LNCAP (cell line): ENCODE measurements around the gene CTPS1.

ENCODE experiments used
- CTCF ChIP-seq: fragments of 450-650 bp; IDR thresholded peaks from 2 replicates; pipeline ENCODE4 v1.5.1; 2017; ENCODE audit warnings: mild to moderate bottlenecking

CTPS1 gene

DNA sequence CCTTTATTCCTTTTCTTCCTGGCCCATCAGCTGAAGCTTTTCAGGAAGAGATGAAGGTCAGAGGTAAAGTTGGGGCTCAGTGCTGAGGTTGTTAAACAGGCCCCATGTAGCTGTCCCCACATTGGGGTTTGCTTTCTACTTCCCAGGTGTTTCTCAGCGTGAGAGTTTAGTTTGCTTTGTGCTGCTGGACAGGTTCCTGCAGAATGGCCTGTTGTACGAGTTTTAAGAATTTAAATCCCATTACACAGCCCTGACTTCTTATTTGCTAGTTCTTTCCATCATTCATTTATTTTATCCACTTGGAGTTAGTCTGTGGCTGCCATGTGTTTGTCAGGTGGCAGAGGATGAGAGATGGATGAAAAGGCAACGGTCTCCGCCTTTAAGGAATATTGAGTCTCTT, 19.2 kb downstream of the CTPS1 start:
- TF ChIP-seq CTCF: no peak

DNA sequence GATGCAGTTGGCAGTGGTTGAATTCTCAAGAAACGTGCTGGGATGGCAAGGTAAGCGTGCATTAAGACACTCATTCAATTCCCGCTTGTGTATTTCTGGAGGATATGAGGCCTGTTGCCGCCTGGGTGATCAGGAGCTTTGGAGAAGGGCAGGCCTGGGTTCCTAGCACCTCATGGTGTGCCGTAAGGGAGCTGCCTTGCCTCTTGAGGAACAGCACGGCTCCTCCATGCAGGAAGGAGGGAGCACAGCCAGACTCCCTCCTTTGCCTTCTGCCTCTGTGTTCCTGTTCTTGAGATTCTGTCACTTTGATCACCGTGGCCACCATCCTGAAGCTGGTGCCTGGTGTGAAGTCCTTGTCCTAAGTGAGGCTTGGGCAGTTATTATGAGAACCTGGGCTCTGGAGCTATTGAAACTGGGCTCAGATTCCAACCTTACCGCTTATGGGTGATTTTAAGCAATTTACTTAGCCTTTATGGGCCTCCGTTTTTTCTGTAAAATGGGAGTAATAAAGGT, 23.7 kb downstream of the CTPS1 start:
- TF ChIP-seq CTCF: no peak

DNA sequence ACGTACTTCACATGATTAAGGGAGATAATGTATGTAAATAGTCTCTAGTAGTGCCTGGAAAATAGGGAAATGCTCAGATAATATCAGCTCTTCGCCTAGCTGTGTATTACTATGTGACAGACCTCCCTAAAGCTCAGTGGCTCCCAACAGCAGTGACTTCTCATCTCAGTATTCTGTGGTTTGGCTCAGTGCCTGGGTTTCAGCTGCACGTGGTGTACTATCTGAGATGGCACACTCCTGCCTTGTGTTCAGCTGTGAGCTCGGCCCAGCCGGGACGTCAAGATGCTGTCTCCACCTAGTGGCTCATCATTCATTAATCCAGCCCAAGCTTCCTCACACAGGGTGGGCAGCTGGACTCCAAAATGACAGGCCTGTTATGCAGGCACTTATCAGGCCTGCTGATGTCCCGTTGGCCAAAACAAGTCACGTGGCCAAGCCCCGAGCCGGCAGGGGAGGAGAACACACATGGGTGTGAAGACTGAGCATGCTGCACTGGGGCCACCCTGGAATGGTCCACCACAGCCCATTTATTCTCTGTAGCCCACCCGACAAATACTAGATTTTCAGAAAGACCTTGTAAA, 24.2 kb downstream of the CTPS1 start:
- TF ChIP-seq CTCF: peak; percentile 58

DNA sequence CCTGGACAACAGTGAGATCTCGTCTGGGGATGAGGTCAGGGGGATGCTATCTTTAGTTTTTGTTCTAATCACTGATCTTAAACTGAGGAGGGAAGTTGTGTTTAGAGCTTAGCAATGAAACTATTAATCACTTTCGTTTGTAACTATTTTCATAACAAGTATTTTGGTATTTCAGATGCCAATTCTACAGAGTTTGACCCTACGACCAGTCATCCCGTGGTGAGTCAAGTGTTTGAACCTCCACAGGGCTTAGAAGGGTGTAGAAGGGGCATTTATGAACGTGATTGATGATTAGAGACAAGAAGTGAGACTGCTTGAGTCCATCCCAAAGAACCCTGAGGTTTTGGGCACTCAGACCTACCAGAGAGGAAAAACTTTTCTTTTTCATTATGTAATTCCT, 26.4 kb downstream of the CTPS1 start:
- TF ChIP-seq CTCF: no peak

DNA sequence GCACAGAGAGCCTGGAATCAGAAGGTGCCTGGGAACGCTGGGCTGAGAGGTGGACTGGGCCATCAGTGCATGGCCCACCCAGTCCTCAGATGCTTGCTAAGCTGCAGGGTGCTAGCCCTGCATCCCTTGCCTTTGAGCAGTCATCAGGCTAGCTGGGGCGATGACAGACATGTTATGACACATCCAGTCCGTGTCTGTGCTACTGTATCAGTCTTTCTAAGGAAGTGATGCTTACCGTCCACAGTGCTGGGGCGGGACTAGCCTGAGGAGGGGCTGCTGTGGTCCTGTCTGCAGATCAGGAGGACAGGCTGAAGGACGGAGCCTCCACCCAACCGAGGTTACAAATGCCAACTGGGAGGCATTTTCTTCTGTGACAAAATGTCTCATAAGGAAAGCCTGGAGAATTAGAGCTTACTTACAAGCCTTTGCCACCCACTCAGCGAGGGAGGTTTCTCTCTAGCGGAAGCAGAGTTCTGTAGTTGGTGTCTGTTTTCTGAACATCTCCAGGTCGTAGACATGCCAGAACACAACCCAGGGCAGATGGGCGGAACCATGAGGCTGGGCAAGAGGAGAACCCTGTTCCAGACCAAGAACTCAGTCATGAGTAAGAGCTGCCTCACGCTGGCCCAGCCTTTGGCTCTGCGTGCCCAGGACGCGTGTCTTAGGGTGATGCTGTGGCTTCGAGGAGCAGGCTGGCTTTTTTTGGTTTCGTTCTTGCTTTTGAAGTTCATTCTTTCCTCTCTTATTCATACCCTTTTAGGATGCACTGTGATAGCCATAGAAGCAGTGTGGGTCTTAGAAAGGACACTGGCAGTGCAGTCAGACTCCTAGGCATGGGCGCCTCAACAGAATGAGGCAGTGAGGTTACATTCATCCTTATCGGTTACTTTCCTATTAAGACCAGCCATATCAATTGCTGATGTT, 27.7 kb downstream of the CTPS1 start:
- TF ChIP-seq CTCF: no peak

- TF ChIP-seq CTCF: no peak
Observed at GRCh38 chr1:41009466-41009865, 30.0 kb downstream of the CTPS1 start.

DNA sequence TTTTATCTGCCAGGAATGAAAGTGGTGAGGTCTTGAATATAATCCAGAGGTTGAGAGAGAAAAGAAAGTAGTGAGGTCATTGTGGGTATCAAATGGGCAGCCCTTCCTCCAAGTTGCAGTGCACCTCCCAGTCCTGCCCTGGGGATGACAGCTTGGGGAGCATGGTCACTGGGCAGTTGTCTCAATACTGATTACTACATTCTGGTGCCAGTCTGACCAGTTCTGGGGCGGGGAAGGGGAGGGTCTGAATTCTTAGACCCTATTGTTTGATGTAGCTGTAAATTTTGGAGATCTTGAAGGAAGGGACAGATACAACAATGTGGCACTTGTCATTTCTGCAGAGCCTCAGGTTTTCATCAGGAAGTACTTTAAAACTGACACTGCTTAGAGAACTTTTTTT, 30.8 kb downstream of the CTPS1 start:
- TF ChIP-seq CTCF: no peak
